GM20000 (cell line): Measurements from ENCODE around the gene TADA2B.

Source experiments
- DNase-seq: peaks from one replicate; pipeline ENCODE4 v3.0.0; 2012; ENCODE audit warnings: low spot score
- CTCF ChIP-seq: IDR thresholded peaks from 2 replicates; pipeline ENCODE4 v1.5.1; 2012; ENCODE audit warnings: mild to moderate bottlenecking, control low read depth; ENCODE audit errors: extremely low read depth, missing control alignments

TADA2B gene

GRCh38 chr4:7018281-7018680, 24.9 kb upstream of the TADA2B start:
- DNase-seq, result no peak
- TF ChIP-seq CTCF, result no peak

- TF ChIP-seq CTCF, result no peak
- no peak for DNase-seq
These were observed 23.8 kb upstream of the TADA2B start for GRCh38 chr4:7019367-7019766.

GRCh38 chr4:7020290-7020689, 22.9 kb upstream of the TADA2B start:
- no peak for DNase-seq
- TF ChIP-seq CTCF, result no peak

GRCh38 chr4:7020856-7021255, 22.3 kb upstream of the TADA2B start:
- no peak for TF ChIP-seq CTCF
- no peak for DNase-seq

GRCh38 chr4:7021355-7021754, 21.8 kb upstream of the TADA2B start:
- no peak for TF ChIP-seq CTCF
- no peak for DNase-seq

GRCh38 chr4:7021930-7022664, 21.1 kb upstream of the TADA2B start:
- TF ChIP-seq CTCF, result no peak
- DNase-seq, result no peak

- no peak for DNase-seq
- TF ChIP-seq CTCF, result no peak
These were observed 19.7 kb upstream of the TADA2B start for GRCh38 chr4:7023486-7023885.
